HG03469 (cell line): Measurements from ENCODE around the gene NPPA.
"Not testable (repeated sequence)": the region's sequence is repeated elsewhere in the genome, so short reads cannot be mapped to it uniquely, and the experiment has no call there.

Source experiments
- ATAC-seq: cut with Tn5 transposase; IDR thresholded peaks from one replicate; pipeline ENCODE4 v1.9.1; 2021; ENCODE audit warnings: mild to moderate bottlenecking, moderate library complexity, moderate number of reproducible peaks; ENCODE audit not compliant: unreplicated experiment

NPPA gene

GRCh38 chr1:11822091-11822490, 25.5 kb downstream of the NPPA start:
- ATAC-seq = no peak

- no peak for ATAC-seq
Measured at GRCh38 chr1:11817192-11817591, 30.4 kb downstream of the NPPA start.

- no peak for ATAC-seq
Measured at GRCh38 chr1:11813021-11813420, 34.6 kb downstream of the NPPA start.

GRCh38 chr1:11807133-11807532, 40.5 kb downstream of the NPPA start:
- ATAC-seq = no peak

GRCh38 chr1:11806307-11806936, 41.2 kb downstream of the NPPA start:
- ATAC-seq = peak; percentile 18

GRCh38 chr1:11805422-11806306, 41.9 kb downstream of the NPPA start, which contains the start of the genes CLCN6 and MTHFR:
TSS of gene CLCN6 (plus strand) at chr1:11806191. CDS start at chr1:11806263, 72 bp downstream.
TSS of gene MTHFR (minus strand) at chr1:11805964. CDS start at chr1:11803116, 2,848 bp downstream.
- peak; percentile 75 for ATAC-seq

- ATAC-seq = no peak
Measured at GRCh38 chr1:11804666-11805421, 42.7 kb downstream of the NPPA start.

GRCh38 chr1:11803924-11804665, 43.5 kb downstream of the NPPA start:
- not testable (repeated sequence) for ATAC-seq

GRCh38 chr1:11802973-11803885, 44.4 kb downstream of the NPPA start:
- ATAC-seq = no peak

- no peak for ATAC-seq
Measured at GRCh38 chr1:11802616-11802972, 45.0 kb downstream of the NPPA start.

- ATAC-seq = no peak
Measured at GRCh38 chr1:11800756-11801433, 46.7 kb downstream of the NPPA start.

GRCh38 chr1:11800391-11800755, 47.2 kb downstream of the NPPA start:
- ATAC-seq = no peak

GRCh38 chr1:11799896-11800295, 47.7 kb downstream of the NPPA start:
- ATAC-seq = no peak

GRCh38 chr1:11799099-11799498, 48.5 kb downstream of the NPPA start:
- ATAC-seq = no peak

GRCh38 chr1:11797525-11798216, 49.9 kb downstream of the NPPA start:
- ATAC-seq = no peak

- no peak for ATAC-seq
Measured at GRCh38 chr1:11796036-11796828, 51.4 kb downstream of the NPPA start.
